Peyer's patch (tissue), 4 donors: ENCODE measurements around the gene SLC6A7.

Experiments
- CTCF ChIP-seq, 6 experiments: fragments of 450-650 bp in 4 of 6; fragments of 200-600 bp in 2 of 6; sonication (generic) in 1 of 6; IDR thresholded peaks; one replicate each; pipeline ENCODE4 v1.5.1; 2017 to 2019; ENCODE audit warnings: antibody characterized with exemption in 6 of 6, mild to moderate bottlenecking in 3 of 6, moderate library complexity in 1 of 6
- POLR2A ChIP-seq, 2 donors: fragments of 450-650 bp; IDR thresholded peaks; one replicate each; pipeline ENCODE4 v1.5.1; 2017; ENCODE audit warnings: antibody characterized with exemption in 2 of 2, mild to moderate bottlenecking in 2 of 2, moderate library complexity in 2 of 2

DNA sequence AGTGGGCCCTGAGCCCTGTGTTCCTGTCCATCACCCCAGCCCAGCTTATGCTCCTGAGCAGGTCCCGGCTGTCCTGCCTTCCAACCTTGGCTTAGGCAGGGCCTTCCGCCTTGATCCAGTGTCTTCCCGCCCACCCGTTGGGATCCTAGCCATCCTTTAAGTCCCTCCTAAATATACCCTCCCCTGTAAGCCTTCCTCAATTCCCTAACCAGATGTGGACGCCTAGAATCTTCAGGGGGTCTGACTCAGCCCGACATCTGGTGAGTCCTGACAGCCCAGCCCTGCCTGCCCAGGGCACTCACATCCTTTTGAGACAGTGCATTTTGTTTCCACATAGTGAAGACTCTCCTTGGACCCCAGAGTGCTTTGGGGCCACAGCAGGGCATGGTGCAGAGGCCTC lies 23.7 kb downstream of the SLC6A7 start:
- TF ChIP-seq CTCF (IDR thresholded peaks at IDR 0.05) (no peak), POLR2A (IDR thresholded peaks at IDR 0.05) (no peak)
